Prostate gland (tissue), 2 donors: ENCODE data around the gene MYH6. TPM values are rescaled to one million over a fixed set of nuclear protein-coding genes. Genes with fewer than 3 reads are reported as not detected.

Source experiments
- DNase-seq: peaks from one replicate; pipeline ENCODE4 v3.0.0-alpha.2; 2019; ENCODE audit warnings: low spot score
- H3K27ac ChIP-seq, 2 donors: fragments of 200-600 bp; sonication (generic); 2 replicates each; pipeline ENCODE4 v1.5.1; 2017 to 2019
- H3K27me3 ChIP-seq: fragments of 200-600 bp; sonication (generic); replicated peaks from 2 replicates; pipeline ENCODE4 v1.5.1; 2019; ENCODE audit not compliant: insufficient read depth
- H3K36me3 ChIP-seq, 2 donors: fragments of 200-600 bp; sonication (generic); 1 replicate in 1 of 2; 2 replicates in 1 of 2; pipeline versions ENCODE4 v1.5.1 to v1.8.1; 2017 to 2019
- H3K4me1 ChIP-seq: fragments of 200-600 bp; sonication (generic); replicated peaks from 2 replicates; pipeline ENCODE4 v1.5.1; 2019
- H3K4me3 ChIP-seq, 2 donors: fragments of 200-600 bp; sonication (generic); 2 replicates each; pipeline ENCODE4 v1.5.1; 2017 to 2019
- H3K9me3 ChIP-seq: fragments of 200-600 bp; sonication (generic); 2 replicates; pipeline ENCODE4 v1.5.1; 2017
- POLR2A ChIP-seq: fragments of 450-650 bp; IDR thresholded peaks from one replicate; pipeline ENCODE4 v1.6.1; 2016; ENCODE audit warnings: antibody characterized with exemption, mild to moderate bottlenecking
- POLR2AphosphoS5 ChIP-seq: sonication (generic); formaldehyde crosslinking; IDR thresholded peaks from one replicate; pipeline ENCODE4 v1.6.1; 2017; ENCODE audit warnings: antibody characterized with exemption
- WGBS: methylation state at CpG from one replicate; pipeline ENCODE4 v1.1.5; 2018; 5-methylcytosine and 5-hydroxymethylcytosine counted together
- intact Hi-C: fragments of 100-400 bp; cut with DNase I; formaldehyde crosslinking; loops from one replicate; pipeline ENCODE4 v1.14.2; 2022
- total RNA-seq, 2 donors: library from RNA; depleted of rRNA; stranded (reverse); fragments of >200 nt; gene quantifications; one replicate each; pipeline ENCODE4 v1.1.0, GENCODE V29; 2016
- TF ChIP-seq, protein P1 (sequence below), 4 experiments: fragments of 200-600 bp in 2 of 4; fragments of 450-650 bp in 2 of 4; sonication (generic) in 2 of 4; IDR thresholded peaks; 1 replicate in 3 of 4; 2 replicates in 1 of 4; pipeline ENCODE4 v1.5.1; 2016 to 2019; ENCODE audit warnings: antibody characterized with exemption in 4 of 4, mild to moderate bottlenecking in 2 of 4, moderate library complexity in 2 of 4

Gene MYH6
- total RNA-seq, 2 donors from 2014 or later: 3.1 TPM; not detected in 1

DNA sequence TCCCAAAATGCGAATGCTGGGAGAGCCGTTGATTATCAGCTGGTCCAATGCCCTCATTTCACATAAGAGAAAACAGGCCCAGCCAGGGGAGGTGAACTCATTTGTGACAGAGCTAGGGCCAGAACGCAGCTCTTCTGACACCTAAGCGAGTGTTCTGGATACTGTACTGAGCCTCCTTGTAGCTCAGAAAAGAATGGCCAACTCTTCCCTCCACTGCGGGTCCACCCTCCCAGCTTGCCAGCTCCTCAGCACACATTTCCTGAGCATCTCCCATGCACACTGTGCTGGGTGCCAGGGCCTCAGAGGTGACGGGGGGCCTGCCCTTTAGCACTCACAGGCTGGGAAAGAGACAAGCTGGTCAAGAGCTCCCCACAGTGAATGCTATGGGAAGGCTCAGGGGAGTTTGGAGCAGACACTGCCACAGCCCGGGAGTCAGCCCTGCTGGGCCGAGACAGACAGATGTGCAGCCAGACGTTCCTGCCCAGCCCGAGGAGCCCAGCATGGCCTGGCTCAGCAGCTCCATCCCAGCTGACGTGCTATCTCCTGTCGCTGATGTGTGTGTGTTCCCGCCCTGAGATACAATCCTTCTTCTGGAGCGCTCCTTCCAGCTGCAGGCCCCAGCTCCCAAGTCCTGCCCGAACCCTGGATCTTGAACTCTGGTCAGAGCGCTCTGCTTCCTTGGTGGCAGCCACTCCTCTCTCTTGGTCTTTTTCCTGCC, 27.7 kb downstream of the MYH6 start:
- Histone ChIP-seq H3K9me3 (no peaks in the 10 kb centered on the region), H3K4me1 (no peaks in the 10 kb centered on the region), H3K4me3 (no peak overlapping the region), H3K27me3 (no peaks in the 10 kb centered on the region), H3K36me3 (no peaks in the 10 kb centered on the region), H3K27ac (no peak overlapping the region)
- no peak for DNase-seq
- intact Hi-C loops: loop anchor here (1.0 to 5.0 kb wide), 2 partner anchors 52 to 118 kb away; no protein-coding TSS in a partner anchor
- no peak for TF ChIP-seq POLR2A
- TF ChIP-seq, protein P1, sequence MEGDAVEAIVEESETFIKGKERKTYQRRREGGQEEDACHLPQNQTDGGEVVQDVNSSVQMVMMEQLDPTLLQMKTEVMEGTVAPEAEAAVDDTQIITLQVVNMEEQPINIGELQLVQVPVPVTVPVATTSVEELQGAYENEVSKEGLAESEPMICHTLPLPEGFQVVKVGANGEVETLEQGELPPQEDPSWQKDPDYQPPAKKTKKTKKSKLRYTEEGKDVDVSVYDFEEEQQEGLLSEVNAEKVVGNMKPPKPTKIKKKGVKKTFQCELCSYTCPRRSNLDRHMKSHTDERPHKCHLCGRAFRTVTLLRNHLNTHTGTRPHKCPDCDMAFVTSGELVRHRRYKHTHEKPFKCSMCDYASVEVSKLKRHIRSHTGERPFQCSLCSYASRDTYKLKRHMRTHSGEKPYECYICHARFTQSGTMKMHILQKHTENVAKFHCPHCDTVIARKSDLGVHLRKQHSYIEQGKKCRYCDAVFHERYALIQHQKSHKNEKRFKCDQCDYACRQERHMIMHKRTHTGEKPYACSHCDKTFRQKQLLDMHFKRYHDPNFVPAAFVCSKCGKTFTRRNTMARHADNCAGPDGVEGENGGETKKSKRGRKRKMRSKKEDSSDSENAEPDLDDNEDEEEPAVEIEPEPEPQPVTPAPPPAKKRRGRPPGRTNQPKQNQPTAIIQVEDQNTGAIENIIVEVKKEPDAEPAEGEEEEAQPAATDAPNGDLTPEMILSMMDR (IDR thresholded peaks at IDR 0.05): no peak
- TF ChIP-seq POLR2AphosphoS5: no peak
- WGBS: 63% methylated on average over 16 of the region's 16 CpGs

- no peak overlapping the region for H3K4me3 ChIP-seq
- no peaks in the 10 kb centered on the region for H3K36me3 ChIP-seq
- no peak overlapping the region for H3K27ac ChIP-seq
- intact Hi-C loops: loop anchor here (1.0 to 5.0 kb wide), 2 partner anchors 51 to 117 kb away; no protein-coding TSS in a partner anchor
- WGBS: 34% methylated on average over 12 of the region's 12 CpGs
- peak; percentile 83 for DNase-seq
- TF ChIP-seq POLR2A (no peak), POLR2AphosphoS5 (peak; percentile 88)
- TF ChIP-seq, protein P1 (IDR thresholded peaks at IDR 0.05): peak; percentile 85 to 98 (median 96)
- no peaks in the 10 kb centered on the region for H3K27me3 ChIP-seq
- H3K9me3 ChIP-seq: no peaks in the 10 kb centered on the region
- H3K4me1 ChIP-seq: no peaks in the 10 kb centered on the region
Observed at GRCh38 chr14:23379366-23380196, 28.5 kb downstream of the MYH6 start.

DNA sequence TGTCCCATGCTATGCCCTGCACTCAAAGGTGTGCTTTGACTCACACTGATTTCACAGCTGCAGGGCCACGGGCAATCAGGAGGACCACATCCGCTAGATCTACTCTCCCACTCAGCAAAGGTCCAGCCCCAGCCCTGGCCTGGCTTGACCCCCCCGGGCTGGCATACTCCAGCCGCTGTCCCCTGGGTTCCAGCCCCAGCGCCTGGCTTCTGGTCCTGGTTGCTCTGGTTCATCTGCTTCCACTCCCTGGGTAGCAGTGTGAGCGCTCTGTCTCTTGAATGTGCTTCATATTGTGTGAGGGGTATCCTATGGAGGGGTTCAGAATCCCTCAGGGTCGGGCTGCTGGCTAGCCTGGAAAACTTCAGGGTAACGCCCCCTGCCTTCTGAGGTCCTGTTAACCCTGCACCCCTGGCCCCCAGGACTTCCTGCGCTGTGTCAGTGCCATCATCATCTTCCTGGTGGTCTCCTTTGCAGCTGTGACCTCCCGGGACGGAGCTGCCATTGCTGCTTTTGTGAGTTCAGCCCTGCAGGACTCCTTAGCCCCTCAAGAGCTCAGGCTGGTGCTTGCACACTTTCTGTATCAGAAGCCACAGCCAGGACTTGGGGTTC, 29.4 kb downstream of the MYH6 start:
- no peak for DNase-seq
- Histone ChIP-seq H3K4me1 (no peaks in the 10 kb centered on the region), H3K27me3 (no peaks in the 10 kb centered on the region), H3K27ac (no peak overlapping the region), H3K4me3 (no peak overlapping the region), H3K36me3 (no peaks in the 10 kb centered on the region), H3K9me3 (no peaks in the 10 kb centered on the region)
- intact Hi-C loops: no loop called here
- WGBS: 88% methylated on average over 11 of the region's 11 CpGs
- TF ChIP-seq, protein P1 (IDR thresholded peaks at IDR 0.05): no peak
- no peak for TF ChIP-seq POLR2A
- no peak for TF ChIP-seq POLR2AphosphoS5

- Histone ChIP-seq H3K4me1 (no peaks in the 10 kb centered on the region), H3K4me3 (no peak overlapping the region), H3K9me3 (no peaks in the 10 kb centered on the region), H3K27ac (no peak overlapping the region), H3K27me3 (no peaks in the 10 kb centered on the region), H3K36me3 (no peaks in the 10 kb centered on the region)
- TF ChIP-seq POLR2AphosphoS5: no peak
- TF ChIP-seq, protein P1 (IDR thresholded peaks at IDR 0.05): no peak
- TF ChIP-seq POLR2A: no peak
- WGBS: 91% methylated on average over 14 of the region's 14 CpGs
- intact Hi-C loops: no loop called here
- DNase-seq: no peak
Observed at GRCh38 chr14:23377573-23378563, 30.2 kb downstream of the MYH6 start.
